GM21423 (cell line): ENCODE results near the gene PYROXD2.

ENCODE experiments used
- ATAC-seq: cut with Tn5 transposase; IDR thresholded peaks from one replicate; pipeline ENCODE4 v1.9.1; 2021; ENCODE audit warnings: mild to moderate bottlenecking, moderate library complexity; ENCODE audit not compliant: unreplicated experiment

Gene PYROXD2

GRCh38 chr10:98435178-98435577 lies 20.2 kb upstream of the PYROXD2 start:
- ATAC-seq = no peak

GRCh38 chr10:98433881-98434732 lies 19.1 kb upstream of the PYROXD2 start:
- ATAC-seq = no peak

- no peak for ATAC-seq
Observed at GRCh38 chr10:98433371-98433770, 18.4 kb upstream of the PYROXD2 start.

GRCh38 chr10:98432330-98432729 lies 17.3 kb upstream of the PYROXD2 start:
- ATAC-seq = no peak

GRCh38 chr10:98431016-98431415 lies 16.0 kb upstream of the PYROXD2 start:
- no peak for ATAC-seq

GRCh38 chr10:98430427-98430826 lies 15.4 kb upstream of the PYROXD2 start:
- ATAC-seq = no peak

- ATAC-seq = no peak
Observed at GRCh38 chr10:98429320-98430072, 14.5 kb upstream of the PYROXD2 start.

GRCh38 chr10:98427011-98427515 lies 12.1 kb upstream of the PYROXD2 start:
- ATAC-seq = no peak

- no peak for ATAC-seq
Observed at GRCh38 chr10:98425511-98426352, 10.8 kb upstream of the PYROXD2 start.

GRCh38 chr10:98424295-98425254 lies 9.6 kb upstream of the PYROXD2 start:
- no peak for ATAC-seq

- ATAC-seq = no peak
Observed at GRCh38 chr10:98423691-98424120, 8.7 kb upstream of the PYROXD2 start.

- no peak for ATAC-seq
Observed at GRCh38 chr10:98422182-98422581, 7.2 kb upstream of the PYROXD2 start.

- ATAC-seq = no peak
Observed at GRCh38 chr10:98420786-98421185, 5.8 kb upstream of the PYROXD2 start.

GRCh38 chr10:98419469-98420261 lies 4.7 kb upstream of the PYROXD2 start:
- ATAC-seq = no peak

- no peak for ATAC-seq
Observed at GRCh38 chr10:98418665-98419468, 3.9 kb upstream of the PYROXD2 start.

- ATAC-seq = no peak
Observed at GRCh38 chr10:98417973-98418664, 3.1 kb upstream of the PYROXD2 start.

GRCh38 chr10:98417481-98417959 lies 2.5 kb upstream of the PYROXD2 start:
- ATAC-seq = no peak
